SK-N-SH (cell line): ENCODE data around the gene SLC25A51.

ENCODE experiments used
- CTCF ChIP-seq: fragments of 200-600 bp; sonication (generic); IDR thresholded peaks from 2 replicates; pipeline ENCODE4 v1.6.1; 2017; ENCODE audit warnings: antibody characterized with exemption, mild to moderate bottlenecking, moderate library complexity
- SIN3A ChIP-seq: IDR thresholded peaks from 2 replicates; pipeline ENCODE4 v1.6.1; 2012; ENCODE audit warnings: low read depth, mild to moderate bottlenecking, low read length, moderate library complexity, borderline replicate concordance
- USF1 ChIP-seq: IDR thresholded peaks from 2 replicates; pipeline ENCODE4 v1.4.0; 2012; ENCODE audit warnings: low read depth, borderline replicate concordance
- YY1 ChIP-seq: IDR thresholded peaks from 2 replicates; pipeline ENCODE4 v1.4.0; 2012; ENCODE audit warnings: low read depth, mild to moderate bottlenecking

DNA sequence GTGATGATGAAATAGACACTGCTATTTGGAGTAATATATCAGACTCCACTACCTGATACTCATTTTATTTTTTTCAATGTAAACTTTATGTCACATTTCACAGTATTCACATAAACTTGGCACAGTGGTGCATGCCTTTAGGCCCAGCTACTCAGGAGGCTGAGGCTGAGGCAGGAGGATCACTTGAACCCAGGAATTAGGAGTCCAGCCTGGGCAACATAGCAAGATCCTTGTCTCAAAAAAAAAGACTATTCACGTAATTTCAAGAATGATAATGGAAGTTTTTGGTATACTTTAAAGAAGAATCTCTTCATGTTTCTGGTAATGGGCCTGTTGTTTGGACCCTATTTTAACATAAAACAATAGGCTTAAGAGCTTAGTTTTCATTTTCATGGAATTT is 47.4 kb downstream of the SLC25A51 start:
- no peak for TF ChIP-seq USF1
- no peak for TF ChIP-seq YY1
- TF ChIP-seq CTCF: no peak
- no peak for TF ChIP-seq SIN3A
